ENCODE results near the gene KIAA1614.

Gene KIAA1614

DNA sequence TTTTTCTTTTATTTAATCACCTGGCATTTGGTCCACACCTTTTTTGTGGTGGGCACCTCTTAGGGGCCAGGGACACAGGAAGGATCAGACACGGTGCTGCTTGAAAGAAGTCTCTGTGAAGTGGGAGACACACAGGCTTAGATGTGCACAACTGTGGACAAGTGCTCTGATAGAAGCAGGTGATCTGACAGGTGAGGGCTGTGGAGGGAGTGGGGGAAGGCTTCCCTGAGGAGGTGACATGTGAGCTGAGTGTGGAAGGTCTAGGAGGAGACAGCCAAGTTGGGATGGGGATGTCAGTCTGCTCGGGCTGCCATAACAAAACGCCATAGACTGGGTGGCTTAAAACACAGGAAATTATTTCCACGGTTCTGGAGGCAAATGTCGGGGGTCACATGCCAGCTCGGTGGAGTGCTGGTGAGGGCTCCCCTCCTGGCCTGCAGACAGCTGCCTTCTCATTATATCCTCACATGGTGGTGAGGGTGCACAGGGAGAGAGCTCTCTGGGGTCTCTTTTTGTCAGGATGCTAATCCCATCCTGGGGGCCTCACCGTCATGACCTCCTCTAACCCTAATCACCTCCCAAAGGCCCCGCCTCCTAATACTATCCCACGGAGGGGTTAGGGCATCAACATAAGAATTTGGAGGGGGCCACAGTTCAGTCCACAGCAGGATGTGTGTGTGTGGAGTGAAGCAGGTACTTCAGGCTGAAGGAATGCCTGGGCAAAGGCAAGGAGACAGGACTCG lies 5.2 kb upstream of the KIAA1614 start:
- no peak for DNase-seq (ENCODE audit: low read depth)

- DNase-seq (ENCODE audit: low read depth), result no peak
Measured at GRCh38 chr1:180908074-180908765, 4.5 kb upstream of the KIAA1614 start.

DNA sequence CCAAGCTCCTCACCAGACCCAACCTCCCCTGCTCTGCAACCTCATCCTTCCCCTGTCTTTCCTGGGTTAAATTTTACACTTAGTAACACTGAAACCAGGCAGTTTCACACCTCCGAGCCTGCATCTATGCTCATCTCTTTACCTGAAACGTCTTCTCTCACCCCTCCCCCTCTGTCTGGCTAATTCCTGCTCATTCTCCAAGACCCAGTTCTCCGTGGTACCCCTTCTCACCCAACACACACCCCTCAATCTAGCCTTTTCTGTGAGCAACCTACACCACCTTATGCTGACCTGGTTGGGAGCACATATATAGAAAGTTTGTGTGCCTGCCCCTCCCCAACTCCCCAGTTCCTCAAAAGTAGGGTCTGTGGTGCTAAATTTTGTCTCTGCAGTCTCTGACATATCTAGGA lies 3.7 kb upstream of the KIAA1614 start:
- no peak for DNase-seq (ENCODE audit: low read depth)

GRCh38 chr1:180909462-180909976 lies 3.2 kb upstream of the KIAA1614 start:
- no peak for DNase-seq (ENCODE audit: low read depth)

DNA sequence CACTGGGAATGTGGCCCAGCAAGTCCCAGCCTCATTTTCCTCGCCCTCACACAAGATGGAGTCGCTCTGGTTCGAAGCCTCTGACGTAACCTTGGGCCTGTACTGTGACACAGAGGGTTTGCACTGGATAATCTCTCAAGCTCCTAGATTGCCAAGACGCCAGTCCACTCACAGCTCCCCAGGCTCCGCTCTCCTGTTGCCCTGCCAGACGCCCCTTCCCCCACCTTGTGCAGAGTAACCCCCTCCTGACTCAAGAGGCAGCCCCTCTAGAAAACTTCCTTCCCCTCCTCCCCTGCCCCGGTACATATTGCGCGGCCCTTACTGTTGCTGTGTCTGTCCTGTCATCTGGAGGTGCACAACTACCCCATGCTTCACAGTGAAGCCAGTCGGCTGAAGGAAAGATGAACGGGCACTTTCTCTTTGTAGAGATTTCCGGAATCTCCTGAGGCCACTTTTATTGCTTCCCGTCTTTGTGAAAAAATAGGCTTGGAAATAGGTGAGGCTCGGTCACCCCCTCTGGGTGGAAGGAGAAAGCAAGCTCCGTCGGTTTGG lies 981 bp upstream of the KIAA1614 start:
- peak; percentile 27 for DNase-seq (ENCODE audit: low read depth)

DNA sequence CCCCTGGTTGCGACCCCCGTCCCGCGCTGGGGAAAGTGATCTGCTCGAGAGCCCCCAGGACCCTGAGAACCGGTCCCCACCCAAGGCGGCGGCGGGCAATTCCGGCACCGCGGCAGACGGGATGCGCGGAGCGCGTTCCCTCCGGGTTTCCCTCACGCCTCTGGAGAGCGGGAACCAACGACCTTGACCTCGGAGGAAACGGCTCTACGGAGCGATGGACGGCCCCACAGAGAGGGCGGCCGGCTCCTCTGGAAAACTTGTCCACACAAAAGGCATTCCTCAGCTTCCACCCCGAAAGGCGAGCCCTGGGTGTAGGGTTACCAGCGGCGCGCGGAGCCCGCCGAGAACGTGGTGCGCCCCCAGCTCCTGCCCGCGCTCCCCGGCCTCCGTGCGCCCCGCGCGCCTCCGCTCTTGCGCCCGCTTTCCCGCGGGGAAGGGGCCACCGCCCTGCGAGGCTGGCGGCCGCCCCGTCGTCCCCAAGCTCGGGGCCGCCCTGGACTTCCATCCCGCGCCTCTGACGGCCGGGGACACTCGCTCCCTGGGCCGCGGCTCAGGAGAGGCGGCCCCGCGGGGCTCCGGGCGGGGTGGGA lies 391 bp upstream of the KIAA1614 start:
- peak; percentile 31 for DNase-seq (ENCODE audit: low read depth)

DNA sequence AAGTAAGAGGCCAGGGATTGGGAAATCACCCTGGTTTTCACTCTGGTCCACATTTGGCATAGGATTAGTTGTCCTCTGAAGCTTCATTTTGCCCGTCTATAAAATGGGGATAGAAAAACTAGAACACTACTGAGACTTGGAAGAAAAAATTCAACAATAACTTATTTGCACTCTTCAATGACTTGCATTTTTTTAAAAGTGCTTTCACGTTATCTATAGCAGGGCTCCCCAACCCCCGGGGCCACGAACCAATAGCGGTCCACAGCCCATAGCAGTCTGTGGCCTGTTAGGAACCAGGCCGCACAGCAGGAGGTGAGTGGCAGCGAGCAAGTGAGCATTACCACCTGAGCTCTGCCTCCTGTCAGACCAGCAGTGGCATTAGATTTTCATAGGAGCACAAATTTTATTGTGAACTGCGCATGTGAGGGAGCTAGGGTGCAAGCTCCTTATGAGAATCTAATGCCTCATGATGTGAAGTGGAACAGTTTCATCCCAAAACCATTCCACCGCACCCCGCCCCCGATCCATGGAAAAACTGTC lies 2.8 kb downstream of the KIAA1614 start:
- DNase-seq (ENCODE audit: low read depth), result no peak

GRCh38 chr1:180916012-180916770 lies 3.5 kb downstream of the KIAA1614 start:
- DNase-seq (ENCODE audit: low read depth), result no peak

DNA sequence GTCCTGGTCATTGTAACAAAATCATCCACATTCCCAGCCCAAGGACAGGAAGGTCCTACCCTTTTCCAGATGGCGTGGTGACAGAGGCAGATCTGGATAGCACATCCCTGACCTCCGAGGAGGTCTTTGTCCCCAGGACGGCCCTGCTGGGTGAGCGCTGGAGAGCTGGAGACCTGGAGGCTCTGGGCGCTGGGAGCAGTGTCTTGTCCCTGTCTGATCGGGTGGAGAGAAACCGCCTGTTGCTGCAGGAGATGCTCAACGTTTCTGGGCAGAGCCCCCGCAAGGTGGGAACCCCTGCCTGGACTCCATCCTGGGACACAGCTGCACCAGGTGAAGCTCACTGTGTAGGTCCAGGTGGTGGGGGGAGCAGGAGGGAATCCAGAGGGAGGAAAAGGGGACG lies 4.1 kb downstream of the KIAA1614 start:
- no peak for DNase-seq (ENCODE audit: low read depth)

DNA sequence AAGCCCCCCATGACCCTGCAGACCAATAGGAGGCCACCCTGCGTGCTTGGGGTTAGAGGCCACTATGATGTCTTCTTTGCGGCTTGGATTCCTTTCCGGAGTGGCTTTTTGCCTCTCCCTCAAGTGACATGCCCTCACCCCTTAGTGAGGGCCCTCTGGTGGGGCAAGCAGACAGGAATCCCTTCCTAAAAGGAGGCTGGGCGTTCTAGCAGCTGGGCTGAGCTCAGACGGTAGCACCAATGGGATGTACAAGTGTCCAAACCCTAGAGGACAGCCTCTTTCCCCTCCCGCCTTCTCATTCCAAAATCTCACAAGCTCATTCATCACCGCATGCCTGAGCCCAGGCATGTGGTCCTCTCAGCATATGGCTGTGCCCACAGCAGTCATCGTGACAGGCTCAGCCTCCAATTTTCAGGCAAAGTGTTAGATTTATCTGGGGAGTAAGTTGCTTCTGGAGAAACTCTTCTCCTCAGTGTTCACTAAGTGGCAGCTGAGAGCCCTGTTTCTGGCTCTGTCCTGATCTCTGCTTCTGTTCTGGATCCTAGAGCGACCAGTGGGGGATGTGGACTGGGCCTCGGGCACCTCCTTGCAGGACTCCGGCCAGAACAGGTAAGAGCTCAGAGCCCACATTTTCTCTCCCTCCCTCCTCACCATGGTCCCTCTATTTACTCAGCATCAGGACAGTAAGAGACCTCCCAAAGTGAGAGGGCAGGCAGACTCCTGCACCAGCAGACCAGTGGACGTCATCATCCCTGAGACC lies 4.8 kb downstream of the KIAA1614 start:
- no peak for DNase-seq (ENCODE audit: low read depth)

DNA sequence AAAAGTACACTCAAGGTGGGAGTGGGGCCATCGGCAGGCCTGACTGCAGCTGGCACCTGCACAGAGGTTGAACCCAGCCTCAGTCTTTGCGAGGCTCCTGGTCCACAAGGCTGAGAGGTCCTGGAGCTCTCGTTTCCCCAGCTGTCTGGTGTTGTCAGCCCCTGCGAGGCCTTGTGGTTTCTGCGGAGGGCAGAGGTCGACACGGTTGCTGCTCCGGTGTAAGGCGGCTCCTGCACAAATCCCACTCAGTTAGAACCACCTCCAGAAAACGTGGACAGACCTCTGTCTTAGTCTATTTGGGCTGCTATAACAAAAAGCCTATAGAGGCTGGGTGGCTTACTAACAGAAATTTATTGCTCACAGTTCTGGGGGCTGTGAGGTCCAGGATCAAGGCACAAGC lies 5.8 kb downstream of the KIAA1614 start:
- no peak for DNase-seq (ENCODE audit: low read depth)

- no peak for DNase-seq (ENCODE audit: low read depth)
Measured at GRCh38 chr1:180919183-180919700, 6.5 kb downstream of the KIAA1614 start.

DNA sequence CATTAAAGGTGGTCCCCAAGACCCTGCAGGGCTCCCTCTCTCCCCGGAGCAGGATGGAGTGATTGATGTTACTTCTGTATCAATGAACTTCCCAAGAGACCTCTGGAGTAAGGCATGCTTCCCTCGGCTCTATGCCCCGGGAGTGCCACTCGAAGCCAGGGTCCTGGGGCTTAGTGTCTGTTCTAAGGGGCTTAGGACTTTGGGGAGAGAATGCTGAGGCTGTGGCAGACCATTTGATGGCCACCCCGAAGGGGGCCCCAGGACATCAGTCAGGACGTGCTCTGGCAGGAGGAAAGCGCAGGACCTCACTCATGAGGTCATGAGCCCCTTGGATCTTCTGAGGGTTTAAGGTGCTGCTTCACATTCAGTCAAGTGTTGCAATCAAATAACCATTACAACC lies 7.5 kb downstream of the KIAA1614 start:
- DNase-seq (ENCODE audit: low read depth), result no peak

- DNase-seq (ENCODE audit: low read depth), result no peak
Measured at GRCh38 chr1:180920702-180921101, 8.0 kb downstream of the KIAA1614 start.

DNA sequence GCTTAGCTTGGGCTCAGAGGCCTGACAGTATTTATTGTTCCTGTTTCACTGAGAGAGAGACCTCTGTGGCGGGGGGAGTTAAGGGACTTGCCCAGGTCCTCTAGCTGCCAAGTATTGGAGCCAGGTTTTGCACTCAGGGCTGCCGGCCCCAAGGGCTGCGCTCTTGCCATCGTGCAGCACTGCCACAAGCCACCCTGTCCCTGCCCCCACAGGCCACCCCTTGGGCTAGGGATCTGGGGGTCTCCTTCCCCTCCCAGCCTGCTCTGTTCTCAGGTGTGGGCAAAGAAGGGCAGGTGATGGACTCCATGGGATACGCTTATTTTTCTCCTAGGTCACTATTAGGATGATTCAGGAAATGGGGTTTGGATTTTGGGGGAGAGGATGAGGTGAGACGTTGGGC lies 8.7 kb downstream of the KIAA1614 start:
- no peak for DNase-seq (ENCODE audit: low read depth)

GRCh38 chr1:180921891-180922630 lies 9.4 kb downstream of the KIAA1614 start:
- no peak for DNase-seq (ENCODE audit: low read depth)

- no peak for DNase-seq (ENCODE audit: low read depth)
Measured at GRCh38 chr1:180922631-180923015, 9.9 kb downstream of the KIAA1614 start.

GRCh38 chr1:180923021-180923841 lies 10.5 kb downstream of the KIAA1614 start:
- DNase-seq (ENCODE audit: low read depth), result peak; percentile 16

DNA sequence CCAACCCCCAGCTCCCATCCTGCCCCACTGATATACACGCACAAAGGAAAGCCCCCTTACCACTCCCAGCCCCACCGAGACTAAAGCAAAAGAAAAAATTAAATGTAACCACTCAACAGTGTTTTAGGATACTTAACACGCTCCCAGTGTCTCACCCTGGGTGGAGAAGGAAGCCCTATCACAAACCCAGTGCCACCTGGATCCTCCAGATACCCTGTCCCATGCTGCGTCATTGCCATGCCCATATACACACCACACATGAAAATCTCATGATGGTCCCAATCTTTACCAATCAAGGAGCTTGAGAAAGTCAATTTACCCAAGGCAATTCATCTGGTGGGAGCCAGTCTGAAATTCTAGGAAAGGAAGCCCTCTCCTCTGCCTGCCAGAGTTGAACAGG lies 11.2 kb downstream of the KIAA1614 start:
- no peak for DNase-seq (ENCODE audit: low read depth)
